TTC549 (cell line): Measurements from ENCODE around the gene MTMR11.
A peak's percentile ranks its signal among the peaks of the same experiment; 100 is the strongest.
"Not testable (repeated sequence)": the region's sequence is repeated elsewhere in the genome, so short reads cannot be mapped to it uniquely, and the experiment has no call there.

Experiments used
- FAIRE-seq: peaks from 2 replicates; lab custom pipeline; 2012; peaks lifted over from hg19 to GRCh38; lab: Jason Lieb, UNC

Gene MTMR11

DNA sequence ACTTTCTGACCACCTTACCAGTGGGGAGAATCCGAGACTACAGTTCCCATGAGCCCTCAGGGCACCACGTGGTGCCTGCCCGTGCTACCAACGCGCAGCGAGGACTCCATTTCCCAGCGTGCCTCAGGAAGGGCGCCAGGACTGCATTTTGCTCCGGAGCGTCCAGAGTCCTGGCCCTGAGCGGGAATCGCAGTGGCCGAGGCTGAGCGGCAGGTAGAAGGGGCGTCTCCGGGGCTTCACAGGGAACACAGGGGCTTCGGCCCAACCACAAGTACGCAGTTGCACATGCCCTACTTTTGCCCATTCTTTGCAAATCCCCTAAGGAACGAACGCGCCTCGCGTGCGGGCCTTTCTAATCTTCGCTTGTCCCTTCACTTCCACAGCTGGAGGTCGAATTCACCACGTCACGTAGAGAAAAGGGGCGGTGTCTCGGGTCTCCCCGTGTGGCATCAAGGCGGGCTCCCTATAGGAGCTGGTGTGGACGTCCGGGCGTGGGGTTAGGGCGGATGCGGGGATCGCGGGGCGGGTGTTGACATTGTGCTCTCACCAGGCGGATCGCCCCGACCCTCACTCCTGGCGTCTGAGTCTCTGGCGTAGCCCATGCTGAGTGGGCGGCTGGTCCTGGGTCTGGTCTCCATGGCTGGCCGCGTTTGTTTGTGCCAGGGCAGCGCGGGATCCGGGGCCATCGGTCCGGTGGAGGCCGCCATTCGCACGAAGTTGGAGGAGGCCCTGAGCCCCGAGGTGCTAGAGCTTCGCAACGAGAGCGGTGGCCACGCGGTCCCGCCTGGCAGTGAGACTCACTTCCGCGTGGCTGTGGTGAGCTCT, 37.0 kb downstream of the MTMR11 start, which contains the start of gene BOLA1:
TSS of gene BOLA1 (plus strand) at position 109 of the 825 bp plus-strand sequence. CDS start at position 601, 492 bp downstream.
- peak; percentile 95 for FAIRE-seq

DNA sequence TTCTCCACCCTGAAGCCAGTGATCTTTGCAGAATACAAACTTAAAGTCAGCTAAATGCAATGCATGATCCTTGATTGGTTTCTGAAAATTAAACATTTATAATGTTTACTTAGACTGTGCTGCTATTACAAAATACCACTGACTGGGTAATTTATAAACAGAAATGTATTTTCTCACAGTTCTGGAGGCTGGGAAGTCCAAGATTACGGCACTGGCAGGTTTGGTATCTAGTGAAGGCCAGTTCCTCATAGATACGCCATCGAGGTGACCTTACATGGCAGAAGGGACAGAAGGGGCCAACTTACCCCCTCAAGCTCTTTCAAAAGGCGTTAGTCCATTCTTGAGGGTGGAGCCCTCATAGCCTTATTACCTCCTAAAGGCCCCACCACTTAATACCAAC, 40.1 kb downstream of the MTMR11 start:
- no peak for FAIRE-seq

DNA sequence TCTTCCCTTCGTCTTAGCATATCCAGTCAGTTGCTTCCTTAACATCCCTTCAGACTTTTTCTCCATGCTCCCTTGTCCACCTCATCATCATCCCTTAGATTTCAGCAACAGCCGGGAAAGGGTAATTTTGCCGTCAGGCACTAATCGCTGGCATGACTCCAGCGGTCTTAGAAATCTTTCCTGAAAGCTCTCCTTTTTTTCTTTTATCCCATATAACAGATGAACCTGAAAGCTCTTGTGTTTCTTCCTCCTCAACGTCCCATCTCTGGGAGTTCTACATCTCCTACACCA, 47.7 kb downstream of the MTMR11 start:
- no peak for FAIRE-seq

DNA sequence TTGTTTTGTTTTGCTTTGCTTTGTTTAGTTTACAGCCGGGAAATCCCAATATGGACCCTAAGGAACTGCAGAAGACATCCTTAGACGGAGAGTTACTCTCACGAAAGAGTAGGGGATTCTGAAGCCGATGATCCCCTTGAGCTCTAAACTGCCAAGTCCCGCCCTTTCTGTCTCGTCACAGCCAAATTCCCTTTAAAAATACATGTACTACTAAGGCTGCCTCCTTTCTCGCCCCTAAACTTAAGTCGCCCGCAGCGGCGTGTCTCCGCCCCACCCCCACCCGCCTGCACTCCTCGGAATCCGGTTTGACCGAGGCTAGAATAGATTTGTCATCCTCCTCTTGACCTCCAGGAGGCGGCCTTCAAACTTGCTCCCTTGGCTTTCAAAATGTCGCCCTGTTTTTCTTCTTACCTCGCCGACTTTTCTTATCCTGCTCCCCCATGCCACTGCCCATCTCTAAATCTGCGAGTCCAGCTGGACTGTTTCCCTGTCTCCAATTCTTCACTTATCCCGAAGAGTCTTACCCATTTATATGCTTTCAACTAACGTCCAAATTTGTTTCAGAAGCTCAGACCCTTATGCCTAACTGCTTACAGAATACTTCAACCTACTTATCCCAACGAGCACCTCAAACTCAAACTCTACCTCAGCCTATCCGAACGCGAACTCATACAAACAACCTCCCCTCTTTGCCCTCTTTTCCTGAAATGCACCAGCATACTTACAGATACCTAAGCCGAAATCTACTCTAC, 48.3 kb downstream of the MTMR11 start:
- FAIRE-seq: no peak

DNA sequence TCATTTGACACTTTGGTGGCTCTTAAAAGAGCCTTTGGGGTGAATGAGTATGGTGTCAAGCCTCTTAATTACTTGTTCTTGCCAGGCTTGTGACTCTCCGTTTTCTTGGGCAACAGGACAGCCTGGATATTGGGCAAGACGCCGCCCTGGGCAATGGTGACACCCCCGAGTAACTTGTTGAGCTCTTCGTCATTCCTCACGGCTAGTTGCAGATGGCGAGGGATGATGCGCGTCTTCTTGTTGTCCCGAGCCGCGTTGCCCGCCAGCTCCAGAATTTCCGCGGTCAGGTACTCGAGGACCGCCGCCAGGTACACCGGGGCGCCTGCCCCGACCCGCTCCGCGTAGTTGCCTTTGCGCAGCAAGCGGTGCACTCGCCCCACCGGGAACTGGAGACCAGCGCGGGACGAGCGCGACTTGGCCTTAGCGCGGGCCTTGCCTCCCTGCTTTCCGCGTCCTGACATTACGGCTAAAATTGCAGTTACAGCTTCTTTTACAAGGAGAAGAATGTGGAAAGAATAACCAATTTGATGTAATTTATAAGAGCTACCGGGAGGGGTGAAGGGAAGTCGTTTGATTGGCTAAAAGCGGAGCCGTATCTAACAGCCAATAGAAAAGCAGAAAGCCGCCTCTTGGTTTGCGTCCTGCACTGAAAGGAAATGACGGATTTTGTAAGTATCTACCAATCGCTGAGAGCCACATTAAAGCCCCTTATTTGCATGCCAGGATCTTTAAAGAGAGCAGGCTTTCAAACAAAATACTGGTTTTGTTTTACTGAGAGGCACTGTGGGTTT, 49.0 kb downstream of the MTMR11 start:
- peak; percentile 99 for FAIRE-seq

DNA sequence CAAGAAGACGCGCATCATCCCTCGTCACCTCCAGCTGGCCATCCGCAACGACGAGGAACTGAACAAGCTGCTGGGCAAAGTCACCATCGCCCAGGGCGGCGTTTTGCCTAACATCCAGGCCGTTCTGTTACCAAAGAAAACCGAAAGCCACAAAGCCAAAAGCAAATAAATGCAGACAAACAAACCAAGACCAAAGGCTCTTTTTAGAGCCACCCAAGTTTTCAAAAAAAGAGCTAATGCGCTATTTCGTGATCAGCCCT, 49.6 kb downstream of the MTMR11 start:
- not testable (repeated sequence) for FAIRE-seq

DNA sequence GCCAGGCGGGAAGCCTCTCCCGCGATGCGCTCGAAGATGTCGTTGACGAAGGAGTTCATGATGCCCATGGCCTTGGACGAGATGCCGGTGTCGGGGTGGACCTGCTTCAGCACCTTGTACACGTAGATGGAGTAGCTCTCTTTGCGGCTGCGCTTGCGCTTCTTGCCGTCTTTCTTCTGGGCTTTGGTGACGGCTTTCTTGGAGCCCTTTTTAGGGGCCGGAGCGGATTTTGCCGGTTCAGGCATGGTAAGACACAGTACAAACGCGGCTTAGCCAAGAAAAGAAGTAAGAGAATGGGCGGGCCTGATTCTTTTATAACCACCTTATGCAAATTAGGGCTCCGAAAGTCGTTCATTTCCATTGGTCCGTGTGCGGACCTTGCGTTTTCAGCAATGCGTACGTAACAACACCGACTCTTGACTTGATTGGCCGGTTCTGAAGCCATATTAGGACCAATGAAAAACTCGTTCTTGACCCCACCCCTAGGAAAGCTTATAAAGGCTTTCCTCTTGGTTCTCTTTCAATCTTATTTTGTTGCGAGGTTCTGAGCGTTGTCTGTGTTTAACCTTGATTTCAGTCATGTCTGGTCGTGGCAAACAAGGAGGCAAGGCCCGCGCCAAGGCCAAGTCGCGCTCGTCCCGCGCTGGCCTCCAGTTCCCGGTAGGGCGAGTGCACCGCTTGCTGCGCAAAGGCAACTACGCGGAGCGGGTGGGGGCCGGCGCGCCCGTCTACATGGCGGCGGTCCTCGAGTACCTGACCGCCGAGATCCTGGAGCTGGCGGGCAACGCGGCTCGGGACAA, 50.1 kb downstream of the MTMR11 start:
- peak; percentile 99 for FAIRE-seq

DNA sequence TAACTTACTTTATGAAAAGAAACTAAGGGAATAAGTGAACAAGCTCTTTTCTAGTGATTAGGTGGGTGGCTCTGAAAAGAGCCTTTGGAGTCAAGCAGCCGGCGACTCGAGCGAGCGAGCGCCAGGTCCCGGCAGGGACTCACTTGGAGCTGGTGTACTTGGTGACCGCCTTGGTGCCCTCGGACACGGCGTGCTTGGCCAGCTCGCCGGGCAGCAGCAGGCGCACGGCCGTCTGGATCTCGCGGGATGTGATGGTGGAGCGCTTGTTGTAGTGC, 50.6 kb downstream of the MTMR11 start:
- not testable (repeated sequence) for FAIRE-seq

DNA sequence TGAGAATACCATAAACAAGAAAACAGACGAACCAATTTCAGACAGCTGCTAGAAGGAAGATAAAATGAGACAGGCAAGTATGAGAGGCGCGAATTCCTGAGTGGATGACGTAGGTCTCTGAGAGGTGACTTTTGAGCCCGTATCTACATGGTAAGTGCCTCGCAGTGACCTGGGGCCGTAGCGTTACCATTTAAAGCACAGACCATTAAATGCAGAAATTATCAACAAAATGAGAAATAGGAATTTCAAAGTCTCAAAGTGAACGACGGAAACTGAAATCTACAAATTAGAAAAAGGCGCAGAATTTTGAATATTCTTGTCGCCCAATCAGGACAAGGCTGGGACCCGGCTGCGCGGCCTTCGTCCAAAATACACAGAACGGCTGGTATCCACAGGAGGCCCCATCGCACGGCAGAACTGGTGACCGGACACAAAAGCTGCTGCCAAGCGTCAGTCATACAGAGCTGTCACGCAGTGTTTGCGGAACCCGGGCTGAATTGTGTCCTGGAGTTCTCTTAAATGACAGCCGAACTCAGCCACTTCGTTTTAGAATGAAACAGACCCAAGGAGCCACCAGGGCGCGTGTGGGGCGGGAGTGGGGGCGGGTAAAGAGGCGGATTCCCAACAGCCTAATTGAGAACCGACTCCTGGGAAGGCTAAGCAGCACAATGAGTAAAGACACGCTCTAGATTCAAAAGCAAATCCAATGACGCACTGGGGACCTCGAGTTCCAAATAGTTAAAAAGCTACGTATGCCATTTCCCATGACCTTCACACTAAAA, 51.1 kb downstream of the MTMR11 start:
- peak; percentile 70 for FAIRE-seq

DNA sequence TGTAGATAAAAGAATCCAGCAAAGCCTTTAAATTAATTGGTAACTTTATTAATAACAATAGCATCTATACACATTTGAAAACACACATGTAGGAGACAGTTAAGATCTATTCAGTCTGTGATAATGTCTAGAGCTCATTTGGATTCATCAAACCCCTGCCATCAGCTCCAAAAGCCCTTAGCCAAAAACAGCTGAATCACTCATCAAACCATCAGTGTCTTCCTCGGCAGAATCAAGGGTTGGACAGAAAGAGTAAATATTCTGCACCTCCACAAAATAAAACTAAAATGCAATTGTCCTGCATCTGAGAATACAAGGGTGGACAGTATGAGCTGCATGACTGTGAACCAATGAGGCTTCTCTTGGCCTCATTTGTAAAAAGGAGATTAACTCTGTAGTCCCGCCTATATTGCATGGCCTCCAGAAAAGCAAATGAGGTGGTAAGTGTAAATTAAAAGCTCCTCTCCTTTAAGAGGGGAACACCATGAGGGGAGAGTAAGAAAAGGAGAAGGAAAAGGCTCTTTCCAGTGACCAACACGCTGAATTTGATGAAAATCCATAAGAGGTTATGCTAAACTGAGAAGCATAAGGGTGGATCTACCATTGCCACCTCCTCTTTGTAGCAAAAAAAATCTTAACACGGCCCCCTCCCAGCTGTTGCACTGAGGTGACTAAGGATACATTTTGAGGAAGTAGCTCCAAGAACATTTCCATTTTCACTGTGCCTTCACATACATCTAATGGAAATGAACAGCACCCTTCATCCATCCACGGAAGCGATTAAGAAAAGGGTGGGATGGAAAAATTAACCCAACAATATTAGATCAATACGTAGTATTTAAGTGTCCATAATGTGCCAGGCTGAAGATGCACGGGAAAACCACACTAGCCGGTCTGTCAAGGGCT, 52.0 kb downstream of the MTMR11 start:
- no peak for FAIRE-seq

DNA sequence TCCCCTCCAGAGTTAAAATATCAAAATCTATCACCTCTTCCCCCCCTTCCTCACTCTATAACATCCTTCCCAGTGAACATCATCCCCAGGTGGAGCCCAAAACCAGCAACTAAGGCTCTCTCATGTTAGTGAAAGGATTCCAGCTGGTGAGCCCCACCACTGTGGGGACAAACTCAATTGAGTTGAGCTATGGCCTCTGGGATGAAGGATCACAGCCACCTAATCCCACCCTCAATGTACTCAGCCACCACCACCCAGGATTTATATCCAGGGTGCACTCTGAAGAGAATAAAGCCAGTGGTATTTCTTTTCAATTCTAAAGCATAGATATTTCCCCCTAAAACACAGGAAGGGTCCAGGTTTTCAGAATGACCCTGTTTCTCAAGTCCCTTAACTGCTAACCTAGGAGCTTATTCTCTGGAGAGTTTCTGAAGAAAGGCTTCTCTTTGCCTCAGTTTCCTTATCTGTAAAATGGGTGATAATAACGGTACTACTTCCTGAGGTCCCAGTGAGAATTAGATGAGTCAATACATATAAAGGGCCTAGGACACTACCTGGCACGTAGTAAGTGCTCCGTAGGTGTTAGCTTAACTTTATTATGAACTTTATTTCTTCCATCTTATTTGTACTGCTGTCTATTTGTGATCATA, 53.0 kb downstream of the MTMR11 start:
- FAIRE-seq: no peak

DNA sequence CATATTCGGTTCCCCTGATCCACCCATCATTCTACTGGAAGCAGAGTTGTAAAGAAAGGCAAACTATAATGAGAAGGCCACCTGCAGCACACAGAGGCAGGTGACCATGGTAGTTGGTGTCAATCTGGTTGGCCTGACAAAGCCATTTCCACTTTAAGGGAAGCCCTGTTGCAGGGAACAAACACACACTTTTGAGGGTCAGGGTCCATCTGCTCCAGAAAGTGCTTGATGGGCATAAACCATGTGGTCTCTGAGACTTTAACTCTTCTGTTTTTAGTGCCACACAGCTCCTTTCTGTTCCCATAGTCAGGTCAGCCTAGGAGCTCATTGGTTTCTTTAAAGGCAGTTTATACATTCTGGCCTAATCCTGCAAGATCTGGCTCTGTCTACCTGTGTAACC, 54.8 kb downstream of the MTMR11 start:
- no peak for FAIRE-seq

DNA sequence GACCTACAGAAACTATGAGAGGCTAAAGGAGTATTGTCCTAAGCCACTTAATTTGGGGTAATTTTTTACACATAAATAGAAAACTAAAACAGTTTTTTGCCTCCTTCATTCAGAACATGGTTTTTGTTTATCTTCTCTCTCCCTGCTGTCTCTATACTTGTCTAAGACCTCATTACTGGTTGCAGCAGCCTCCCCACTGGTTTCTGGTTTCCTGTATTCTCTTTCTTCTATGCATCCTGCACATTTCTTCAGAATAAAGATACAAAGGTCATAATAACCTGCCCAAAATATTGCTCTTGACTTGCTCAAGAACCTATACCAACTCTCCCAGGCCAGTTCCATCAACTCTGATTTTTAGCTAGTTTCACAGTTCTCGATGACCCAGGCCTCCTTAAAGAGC, 57.1 kb downstream of the MTMR11 start:
- no peak for FAIRE-seq
